Measurements from ENCODE around the gene RAPGEF6. TPM values are rescaled to one million over a fixed set of nuclear protein-coding genes. Genes with fewer than 3 reads are reported as not detected.
"Not testable (repeated sequence)": the region's sequence is repeated elsewhere in the genome, so short reads cannot be mapped to it uniquely, and the experiment has no call there.

Gene RAPGEF6
- total RNA-seq, 2 donors from 2014 or later: 15.5 to 43.0 TPM

DNA sequence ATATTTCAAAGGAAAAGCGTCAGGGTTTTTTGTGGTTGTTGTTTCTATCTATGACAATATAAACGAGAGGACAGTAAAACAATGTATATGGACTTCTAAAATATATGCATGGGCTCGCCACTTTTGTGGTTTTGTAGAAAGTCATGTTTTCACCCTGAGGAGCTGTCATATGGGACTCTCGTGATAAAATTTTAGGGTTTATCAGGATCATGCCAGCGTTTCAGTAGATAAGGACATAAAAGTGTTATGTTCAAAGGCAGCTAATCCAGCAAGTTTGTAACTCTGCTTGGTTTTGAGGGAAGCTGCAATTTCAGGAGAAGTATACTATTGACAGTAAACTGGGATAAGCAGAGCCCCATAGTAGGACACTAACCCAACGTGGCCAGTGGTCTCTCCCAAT is 250.9 kb downstream of the RAPGEF6 start:
- intact Hi-C loops (cut with DNase I): no loop called here
- DNase-seq (ENCODE audit: low spot score): no peak
- Histone ChIP-seq H3K27me3 (replicated peaks; ENCODE audit: insufficient read depth) (no peaks in the 10 kb centered on the region), H3K4me3 (no peak overlapping the region), H3K4me1 (replicated peaks) (no peaks in the 10 kb centered on the region), H3K9me3 (no peaks in the 10 kb centered on the region), H3K27ac (no peak overlapping the region), H3K36me3 (no peaks in the 10 kb centered on the region)
- 78% methylated on average over 6 of the region's 6 CpGs for WGBS
- TF ChIP-seq, protein P1, sequence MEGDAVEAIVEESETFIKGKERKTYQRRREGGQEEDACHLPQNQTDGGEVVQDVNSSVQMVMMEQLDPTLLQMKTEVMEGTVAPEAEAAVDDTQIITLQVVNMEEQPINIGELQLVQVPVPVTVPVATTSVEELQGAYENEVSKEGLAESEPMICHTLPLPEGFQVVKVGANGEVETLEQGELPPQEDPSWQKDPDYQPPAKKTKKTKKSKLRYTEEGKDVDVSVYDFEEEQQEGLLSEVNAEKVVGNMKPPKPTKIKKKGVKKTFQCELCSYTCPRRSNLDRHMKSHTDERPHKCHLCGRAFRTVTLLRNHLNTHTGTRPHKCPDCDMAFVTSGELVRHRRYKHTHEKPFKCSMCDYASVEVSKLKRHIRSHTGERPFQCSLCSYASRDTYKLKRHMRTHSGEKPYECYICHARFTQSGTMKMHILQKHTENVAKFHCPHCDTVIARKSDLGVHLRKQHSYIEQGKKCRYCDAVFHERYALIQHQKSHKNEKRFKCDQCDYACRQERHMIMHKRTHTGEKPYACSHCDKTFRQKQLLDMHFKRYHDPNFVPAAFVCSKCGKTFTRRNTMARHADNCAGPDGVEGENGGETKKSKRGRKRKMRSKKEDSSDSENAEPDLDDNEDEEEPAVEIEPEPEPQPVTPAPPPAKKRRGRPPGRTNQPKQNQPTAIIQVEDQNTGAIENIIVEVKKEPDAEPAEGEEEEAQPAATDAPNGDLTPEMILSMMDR (IDR thresholded peaks at IDR 0.05): no peak
- no peak for TF ChIP-seq POLR2A (IDR thresholded peaks at IDR 0.05)
- no peak for TF ChIP-seq POLR2AphosphoS5 (IDR thresholded peaks at IDR 0.05)

DNA sequence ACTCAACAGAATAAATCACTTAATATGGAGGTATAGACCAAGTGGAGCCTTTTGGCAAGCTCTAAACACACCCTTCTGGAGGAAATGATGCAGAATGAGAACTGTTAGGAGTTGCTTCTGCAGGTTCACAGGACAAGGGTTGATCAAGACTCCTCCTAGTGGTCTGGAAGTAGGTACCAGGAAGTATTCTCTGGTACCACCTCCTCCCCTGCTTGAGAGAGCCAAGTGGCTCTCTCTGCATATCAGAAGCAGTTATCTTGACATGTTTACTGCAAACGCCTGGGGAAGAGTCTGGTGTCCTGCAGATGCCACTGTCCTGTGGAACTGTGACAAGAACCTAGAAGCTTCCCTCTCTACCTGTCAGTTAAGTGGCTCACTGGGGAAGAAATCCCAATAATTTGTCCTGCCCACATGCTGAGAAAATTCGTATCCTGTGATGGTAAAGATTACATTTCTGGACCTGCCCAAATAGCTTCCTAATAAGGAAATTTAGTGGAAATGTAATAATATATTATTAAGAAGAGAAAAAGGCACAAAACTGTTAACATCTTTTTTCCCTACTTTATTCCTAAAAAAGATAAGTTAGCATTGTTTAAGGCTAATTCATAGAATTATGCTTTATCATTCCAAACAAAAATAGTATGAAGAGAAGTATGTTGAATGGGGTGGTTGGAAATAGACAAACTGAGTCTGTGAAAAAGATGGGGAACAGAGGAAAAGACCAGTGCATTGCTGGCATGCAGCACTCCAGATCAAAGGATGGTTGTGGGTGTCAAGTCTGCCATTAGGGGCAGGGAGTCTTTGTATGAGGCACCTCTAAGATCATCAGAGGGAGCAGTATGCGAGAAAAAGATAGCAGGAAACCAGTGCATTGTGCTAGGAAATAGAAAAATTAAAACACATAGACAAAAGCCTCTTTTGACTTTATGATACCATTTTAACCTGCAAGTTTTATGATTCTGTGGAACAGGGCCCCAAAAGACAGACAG is 252.3 kb downstream of the RAPGEF6 start:
- DNase-seq (ENCODE audit: low spot score): no peak
- TF ChIP-seq, protein P1 (IDR thresholded peaks at IDR 0.05): peak in 3 of 4 experiments; percentile 12 to 33 (median 29)
- no peak for TF ChIP-seq POLR2AphosphoS5 (IDR thresholded peaks at IDR 0.05)
- no peak for TF ChIP-seq POLR2A (IDR thresholded peaks at IDR 0.05)
- H3K4me3 ChIP-seq: no peak overlapping the region
- no peaks in the 10 kb centered on the region for H3K9me3 ChIP-seq
- 51% methylated on average over 3 of the region's 3 CpGs for WGBS
- H3K27me3 ChIP-seq (replicated peaks; ENCODE audit: insufficient read depth): no peaks in the 10 kb centered on the region
- H3K27ac ChIP-seq: no peak overlapping the region
- H3K36me3 ChIP-seq: no peaks in the 10 kb centered on the region
- intact Hi-C loops (cut with DNase I): no loop called here
- H3K4me1 ChIP-seq (replicated peaks): no peaks in the 10 kb centered on the region

DNA sequence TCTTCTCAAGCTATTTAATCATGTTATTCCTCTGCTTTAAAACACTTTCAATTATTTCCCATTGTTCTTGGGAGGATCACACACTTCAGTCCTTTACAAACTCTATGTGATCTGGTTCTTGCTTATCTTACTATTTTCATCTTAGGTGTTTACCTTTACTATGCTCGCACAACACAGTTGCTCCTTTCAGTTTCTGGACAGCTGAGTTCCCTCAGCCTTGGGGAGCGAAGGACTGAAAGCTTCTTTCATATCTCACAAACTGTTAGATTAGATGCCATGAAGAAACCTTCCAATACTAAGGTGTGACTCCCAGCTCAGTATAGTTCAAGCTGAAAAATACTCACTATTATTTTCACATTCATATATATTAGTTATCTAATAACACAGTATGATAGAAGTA is 253.3 kb downstream of the RAPGEF6 start:
- Histone ChIP-seq H3K27me3 (replicated peaks; ENCODE audit: insufficient read depth) (no peaks in the 10 kb centered on the region), H3K27ac (no peak overlapping the region), H3K4me3 (no peak overlapping the region), H3K9me3 (no peaks in the 10 kb centered on the region), H3K4me1 (replicated peaks) (no peaks in the 10 kb centered on the region), H3K36me3 (no peaks in the 10 kb centered on the region)
- WGBS: 70% methylated on average over 2 of the region's 2 CpGs
- intact Hi-C loops (cut with DNase I): no loop called here
- DNase-seq (ENCODE audit: low spot score): no peak
- TF ChIP-seq POLR2A (IDR thresholded peaks at IDR 0.05): no peak
- TF ChIP-seq, protein P1 (IDR thresholded peaks at IDR 0.05): no peak
- TF ChIP-seq POLR2AphosphoS5 (IDR thresholded peaks at IDR 0.05): no peak

DNA sequence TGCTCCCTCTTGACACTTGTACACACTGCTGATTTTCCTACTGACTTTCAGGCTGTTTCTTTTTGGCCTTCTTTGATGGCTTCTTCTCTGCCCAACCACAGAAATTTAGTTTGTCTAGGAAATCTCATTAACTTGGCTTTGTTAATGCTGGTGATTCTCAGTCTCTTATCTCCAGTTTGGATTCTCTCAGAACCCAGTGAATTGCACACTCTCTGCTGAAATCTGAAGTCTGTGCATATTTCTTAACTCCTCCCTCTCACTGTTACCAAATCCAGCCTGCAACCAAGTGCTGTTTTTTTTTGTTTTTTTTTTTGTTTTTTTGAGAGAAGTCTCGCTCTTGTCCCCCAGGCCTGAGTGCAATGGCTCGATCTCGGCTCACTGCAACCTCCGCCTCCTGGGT is 254.0 kb downstream of the RAPGEF6 start:
- 94% methylated on average over 4 of the region's 4 CpGs for WGBS

DNA sequence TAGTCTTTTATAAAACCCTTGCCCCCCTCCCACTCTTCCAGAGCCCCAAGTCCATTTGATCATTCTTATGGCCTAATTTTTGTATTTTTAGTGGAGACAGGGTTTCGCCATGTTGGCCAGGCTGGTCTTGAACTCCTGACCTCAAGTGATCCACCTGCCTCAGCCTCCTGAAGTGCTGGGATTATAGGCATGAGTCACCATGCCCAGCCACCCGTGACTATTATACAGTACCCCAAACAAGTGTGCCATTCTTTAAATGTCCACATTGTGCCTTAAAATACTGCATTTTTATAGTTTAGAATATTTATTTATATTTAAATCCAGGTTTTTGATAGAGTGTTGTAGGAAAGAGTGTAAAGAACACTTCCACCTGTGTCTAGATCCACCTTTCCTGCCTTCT is 254.8 kb downstream of the RAPGEF6 start:
- H3K36me3 ChIP-seq; H3K27me3 ChIP-seq (replicated peaks; ENCODE audit: insufficient read depth); intact Hi-C loops (cut with DNase I); H3K27ac ChIP-seq; H3K9me3 ChIP-seq; DNase-seq (ENCODE audit: low spot score); H3K4me1 ChIP-seq (replicated peaks); H3K4me3 ChIP-seq: not testable (repeated sequence)
- WGBS: 94% methylated on average over 2 of the region's 2 CpGs

More for the DNA sequence above, 254.0 kb downstream of the RAPGEF6 start:
- Histone ChIP-seq H3K27ac (no peak overlapping the region), H3K4me3 (no peak overlapping the region), H3K27me3 (replicated peaks; ENCODE audit: insufficient read depth) (no peaks in the 10 kb centered on the region), H3K9me3 (no peaks in the 10 kb centered on the region), H3K4me1 (replicated peaks) (no peaks in the 10 kb centered on the region), H3K36me3 (no peaks in the 10 kb centered on the region)
- intact Hi-C loops (cut with DNase I): no loop called here
- TF ChIP-seq, protein P1 (IDR thresholded peaks at IDR 0.05): no peak
- no peak for TF ChIP-seq POLR2AphosphoS5 (IDR thresholded peaks at IDR 0.05)
- no peak for TF ChIP-seq POLR2A (IDR thresholded peaks at IDR 0.05)
- no peak for DNase-seq (ENCODE audit: low spot score)
